CMK (cell line): ENCODE data around the gene DYNC1I1.
"Not testable (repeated sequence)": the region's sequence is repeated elsewhere in the genome, so short reads cannot be mapped to it uniquely, and the experiment has no call there.

ENCODE experiments used
- DNase-seq: peaks from one replicate; pipeline ENCODE4 v3.0.0-alpha.2; 2010; ENCODE audit warnings: low read depth

The DYNC1I1 gene

DNA sequence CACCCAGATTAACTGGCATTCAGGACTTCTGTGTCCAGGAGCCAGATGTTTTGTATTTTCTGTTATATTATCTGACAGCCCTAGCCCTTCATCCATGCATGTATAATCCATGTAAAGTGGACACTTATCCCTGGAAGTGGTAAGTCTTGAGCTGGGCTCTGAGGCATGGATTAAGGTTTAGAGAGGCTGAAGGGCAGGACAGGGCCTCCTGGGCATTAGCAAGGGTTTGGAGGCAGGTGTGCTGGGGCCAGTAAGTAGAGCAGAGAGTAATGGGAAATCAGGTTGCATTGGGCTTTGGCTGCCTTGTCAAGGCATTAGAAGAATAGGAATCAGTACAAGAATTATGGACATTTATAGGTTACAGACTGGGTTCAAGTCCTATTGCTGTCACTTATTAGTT, 138.0 kb downstream of the DYNC1I1 start:
- no peak for DNase-seq

DNA sequence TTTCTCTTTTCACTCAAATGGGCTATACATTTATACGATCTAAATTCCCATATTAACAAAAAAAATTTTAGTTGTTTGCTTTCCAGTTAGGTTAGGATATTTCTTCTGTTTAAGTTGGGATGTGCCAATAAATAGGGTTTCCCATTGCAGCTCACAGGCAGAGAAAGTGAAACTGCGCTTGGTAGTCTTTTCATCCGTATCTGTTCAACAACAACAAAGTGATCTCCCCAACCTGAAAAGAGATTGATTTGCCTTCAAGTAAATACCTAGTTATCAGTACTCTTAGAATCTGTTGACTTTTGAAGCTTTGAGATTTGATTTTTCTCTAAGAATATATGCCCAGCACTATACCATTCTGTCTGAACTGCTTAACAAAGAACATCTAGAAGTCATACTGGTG, 143.4 kb downstream of the DYNC1I1 start:
- no peak for DNase-seq

DNA sequence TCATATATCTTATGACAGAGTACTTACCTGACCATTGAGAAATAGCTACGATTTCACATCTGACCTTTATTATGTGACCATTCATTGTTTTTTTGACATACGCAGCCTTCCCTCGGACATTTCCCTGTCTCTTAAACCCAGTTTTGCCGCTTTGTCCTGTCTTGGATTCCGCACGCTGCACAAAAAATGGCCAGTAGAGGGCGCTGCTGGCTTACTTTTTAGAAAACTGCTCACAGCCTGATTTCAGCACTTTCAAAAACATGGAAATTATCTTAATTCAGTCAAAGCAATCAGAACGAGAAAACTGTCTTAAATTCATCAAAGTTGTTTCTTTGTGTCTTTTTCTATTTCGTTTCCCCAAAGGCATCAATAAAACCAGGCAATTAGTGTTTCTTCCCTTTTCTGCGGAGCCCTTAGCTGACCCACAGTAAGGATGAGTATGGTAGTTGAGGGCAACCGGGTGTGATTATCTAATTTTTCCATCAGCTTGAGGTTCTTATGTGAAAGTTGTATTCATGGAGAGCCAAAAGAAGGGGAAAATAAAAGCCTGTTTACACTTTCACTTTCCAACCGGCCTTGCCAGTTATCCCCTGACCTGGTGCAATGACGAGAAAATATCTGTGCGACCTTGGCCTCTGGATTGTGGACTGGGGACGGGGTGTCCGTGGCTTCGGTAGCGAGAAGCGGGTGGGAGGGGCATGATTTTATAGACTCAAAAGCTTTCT, 144.4 kb downstream of the DYNC1I1 start:
- peak; percentile 8 for DNase-seq

DNA sequence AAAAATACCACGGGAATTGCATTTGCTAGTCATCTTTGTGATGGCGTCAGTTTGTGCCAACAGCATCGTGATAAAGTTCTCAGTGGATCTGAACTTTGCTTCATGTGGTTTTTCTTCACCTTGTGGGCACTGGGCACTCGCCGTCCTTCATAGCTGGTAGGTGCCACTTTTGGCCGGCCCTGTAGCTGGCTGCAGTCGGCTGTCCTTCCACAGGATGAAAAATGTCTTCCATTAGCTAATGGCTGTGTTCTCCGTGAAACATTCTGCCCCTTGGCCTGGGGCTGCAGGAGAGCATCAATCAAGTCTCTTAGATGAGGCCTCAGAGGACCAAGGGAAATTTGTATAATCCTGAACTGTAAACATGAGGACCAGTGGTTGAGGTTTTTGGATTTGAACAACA, 145.3 kb downstream of the DYNC1I1 start:
- DNase-seq = no peak

DNA sequence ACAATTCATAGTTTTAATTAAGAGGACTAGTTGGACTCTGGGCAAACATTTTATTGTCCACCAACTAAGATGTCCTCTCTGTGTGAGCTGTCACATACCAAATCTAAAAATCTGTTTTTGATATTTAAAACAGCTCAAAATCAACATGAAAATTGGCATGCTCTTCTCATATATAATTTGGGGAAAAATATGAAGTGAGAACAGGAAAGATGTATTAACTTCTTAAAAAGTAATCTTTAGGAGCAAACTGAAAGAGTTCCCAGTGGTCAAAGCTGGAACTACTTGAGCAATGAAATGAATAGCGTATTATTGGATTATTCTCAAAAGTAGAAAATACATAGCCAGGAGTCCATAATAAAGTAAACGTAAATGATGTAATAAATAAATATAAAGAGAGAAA, 147.2 kb downstream of the DYNC1I1 start:
- no peak for DNase-seq

DNA sequence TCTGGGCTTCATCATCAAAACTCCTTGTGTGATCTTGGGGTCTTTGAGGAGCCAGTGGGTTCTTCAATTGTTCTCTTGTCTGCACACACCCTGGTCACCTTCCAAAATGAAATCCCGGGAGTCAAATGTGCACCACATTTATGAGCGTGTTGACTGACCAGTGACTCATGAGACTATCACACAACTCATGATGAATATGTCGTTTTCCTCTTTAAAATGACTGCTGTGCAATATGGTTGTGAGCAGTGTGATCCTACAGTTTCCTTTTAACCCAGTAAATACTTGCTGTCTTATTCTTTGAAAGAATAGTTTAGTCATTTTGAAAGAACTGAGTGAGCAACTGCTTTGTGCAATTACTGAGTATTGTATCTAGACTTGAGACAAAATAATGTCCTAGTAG, 149.2 kb downstream of the DYNC1I1 start:
- no peak for DNase-seq

DNA sequence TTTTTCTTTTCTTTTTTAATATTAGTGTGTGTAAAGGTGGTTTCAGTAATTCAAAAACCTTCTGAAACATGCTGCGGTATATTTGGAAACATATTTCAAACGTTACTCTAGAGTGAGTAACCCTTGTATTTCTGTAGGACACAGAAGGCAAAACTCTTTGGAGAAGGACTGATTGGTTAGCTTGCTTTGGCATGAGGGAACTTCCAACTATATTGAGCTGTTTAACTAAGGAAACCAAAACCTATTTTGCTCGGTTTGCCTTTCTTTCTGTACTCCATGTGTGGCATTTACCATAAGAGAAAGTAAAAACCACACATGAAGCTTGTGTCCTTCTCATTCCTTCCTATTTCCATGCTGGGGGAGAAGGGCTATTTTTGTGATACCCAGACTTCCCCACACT, 149.8 kb downstream of the DYNC1I1 start:
- no peak for DNase-seq

DNA sequence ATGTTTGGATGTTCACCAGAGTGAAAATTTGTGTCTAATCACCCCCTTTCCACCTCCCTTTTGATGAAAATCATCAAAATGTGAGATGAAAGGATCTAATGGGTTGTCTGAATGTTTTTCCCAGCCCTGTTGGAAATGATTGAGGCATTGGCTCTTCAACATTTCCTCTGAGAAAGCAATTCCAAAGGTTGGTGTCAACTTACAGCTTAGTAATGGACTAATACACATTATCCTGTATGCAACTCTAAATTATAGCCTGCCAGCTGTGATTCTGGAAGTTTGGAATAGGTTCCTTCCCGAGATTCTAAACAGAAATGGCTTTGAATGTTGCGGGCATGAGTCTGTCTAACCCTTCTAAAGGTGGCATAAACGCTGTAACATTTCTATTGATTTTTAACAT, 152.9 kb downstream of the DYNC1I1 start:
- no peak for DNase-seq

DNA sequence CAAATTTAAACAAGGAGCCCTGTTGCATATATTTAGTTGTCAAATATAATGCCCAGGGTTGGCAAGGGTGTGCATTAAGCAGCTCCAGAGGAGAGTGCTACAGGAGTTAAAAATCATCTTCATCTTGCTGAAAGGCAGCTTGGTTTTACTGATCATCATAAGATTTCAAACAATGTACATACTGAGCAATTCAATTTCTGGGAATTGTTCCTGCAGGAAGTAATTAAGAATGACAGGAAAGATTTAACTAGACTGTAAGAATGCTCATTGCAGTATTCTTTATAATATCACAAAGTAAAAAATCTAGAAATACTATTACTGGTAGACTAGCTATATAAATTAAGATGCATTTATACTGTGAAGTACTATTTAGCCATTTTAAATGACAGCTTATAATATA, 153.6 kb downstream of the DYNC1I1 start:
- no peak for DNase-seq

DNA sequence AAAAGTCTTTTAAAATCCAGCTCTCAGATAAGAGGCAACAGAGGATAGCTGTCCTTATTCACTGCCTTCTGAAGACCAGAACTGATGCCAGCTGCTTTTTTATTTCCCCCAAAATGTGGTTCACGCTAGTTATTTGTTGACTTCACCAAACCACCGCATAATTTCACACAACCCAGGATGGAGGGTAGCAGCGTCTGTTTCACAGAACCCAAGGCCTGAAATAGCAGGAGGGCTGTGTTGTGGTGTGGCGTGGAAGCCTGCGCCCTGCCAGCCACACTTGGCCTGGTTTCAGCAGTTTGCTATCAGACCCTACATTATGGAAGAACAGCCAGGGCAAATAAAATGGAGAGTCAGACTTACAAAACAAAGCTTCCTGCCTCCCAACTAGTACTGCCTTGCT, 155.4 kb downstream of the DYNC1I1 start:
- DNase-seq = no peak

DNA sequence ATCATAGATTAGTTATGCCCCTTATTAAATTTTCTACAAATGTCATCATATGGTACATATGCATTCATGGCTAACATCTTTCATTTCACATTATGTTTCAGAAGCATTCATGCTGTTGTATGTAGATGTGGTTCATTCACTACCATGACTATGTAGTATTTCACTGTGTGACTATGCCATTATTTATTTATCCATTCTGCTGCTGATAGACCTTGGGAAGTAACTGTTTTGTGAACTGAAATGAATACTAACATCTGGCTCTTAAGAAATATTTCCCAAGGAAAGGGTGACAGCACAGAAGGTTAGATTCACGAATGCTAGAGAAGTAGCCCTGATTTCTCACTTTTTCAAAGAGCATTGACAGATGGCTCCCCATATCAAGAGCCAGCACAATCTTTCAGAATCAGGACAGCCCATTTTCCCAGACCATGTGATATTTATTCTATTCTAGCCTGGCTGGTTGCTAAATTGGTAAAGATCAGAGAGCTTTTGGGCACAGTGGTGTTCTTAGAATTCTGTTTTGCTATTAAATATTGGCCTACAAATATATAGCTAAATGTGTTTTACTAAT, 157.4 kb downstream of the DYNC1I1 start:
- DNase-seq = no peak

DNA sequence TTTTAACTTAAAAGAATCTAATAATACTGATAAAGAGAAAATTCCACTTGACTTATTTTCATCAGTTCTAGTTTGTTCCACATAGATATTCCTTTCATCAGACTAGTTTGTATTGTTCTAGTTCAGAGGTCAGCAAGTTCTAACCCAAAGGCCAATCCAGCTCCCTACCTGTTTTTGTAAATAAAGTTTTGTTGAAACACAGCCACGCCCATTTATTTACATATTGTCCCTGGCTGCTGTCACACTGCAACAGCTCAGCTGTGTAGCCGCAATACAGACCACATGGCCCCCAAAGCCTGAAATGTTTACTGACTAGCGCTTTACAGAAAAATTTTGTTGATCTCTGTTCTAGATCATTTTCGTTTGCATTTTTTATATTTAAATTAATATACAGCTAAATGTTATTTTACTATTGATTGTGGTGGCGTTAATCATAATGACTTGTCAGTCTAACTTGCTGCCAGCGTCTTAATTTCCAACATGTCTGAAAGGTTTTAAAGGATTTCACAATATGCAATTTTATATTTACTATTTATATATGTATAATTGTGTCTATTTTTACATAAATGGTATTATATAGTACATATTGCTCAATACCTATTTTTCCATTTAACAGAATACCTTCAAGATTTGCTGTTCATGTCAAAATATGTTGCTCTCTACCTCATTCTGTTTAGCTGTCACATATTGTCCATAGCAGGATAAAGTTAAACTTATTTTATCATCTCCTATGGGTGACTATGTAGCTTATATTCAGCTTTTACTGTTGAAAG, 159.3 kb downstream of the DYNC1I1 start:
- DNase-seq = no peak

DNA sequence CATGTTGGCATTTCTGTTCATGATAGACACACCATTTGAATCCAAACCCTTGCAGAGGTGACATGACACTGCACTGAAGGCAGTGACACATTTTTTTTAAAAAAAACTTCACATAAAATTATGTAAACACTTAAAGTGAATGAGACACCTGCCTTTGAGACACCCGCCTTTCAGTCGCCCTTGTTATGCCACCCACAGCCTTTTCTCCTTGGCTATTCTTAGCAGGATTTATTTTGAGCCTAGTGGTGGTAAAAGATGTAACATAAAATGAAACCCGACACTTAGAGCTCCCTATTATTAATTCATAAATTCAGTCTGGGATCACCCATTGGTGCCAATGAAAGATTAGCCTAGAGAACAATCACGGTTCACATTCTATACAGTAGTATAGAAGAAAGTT, 161.3 kb downstream of the DYNC1I1 start:
- no peak for DNase-seq

DNA sequence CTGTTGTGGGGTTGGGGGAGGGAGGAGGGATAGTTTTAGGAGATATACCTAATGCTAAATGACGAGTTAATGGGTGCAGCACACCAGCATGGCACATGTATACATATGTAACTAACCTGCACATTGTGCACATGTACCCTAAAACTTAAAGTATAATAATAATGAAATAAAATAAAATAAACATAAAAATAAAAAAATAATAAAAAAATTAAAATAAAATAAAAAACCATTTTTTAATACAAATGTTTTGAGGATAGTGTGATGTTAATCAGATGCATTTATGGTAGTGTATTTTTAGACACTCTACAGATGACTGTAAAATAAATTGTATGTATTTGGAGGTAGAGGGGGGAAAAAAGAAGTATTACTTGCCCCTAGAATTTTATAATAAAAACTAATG, 172.5 kb downstream of the DYNC1I1 start:
- not testable (repeated sequence) for DNase-seq

DNA sequence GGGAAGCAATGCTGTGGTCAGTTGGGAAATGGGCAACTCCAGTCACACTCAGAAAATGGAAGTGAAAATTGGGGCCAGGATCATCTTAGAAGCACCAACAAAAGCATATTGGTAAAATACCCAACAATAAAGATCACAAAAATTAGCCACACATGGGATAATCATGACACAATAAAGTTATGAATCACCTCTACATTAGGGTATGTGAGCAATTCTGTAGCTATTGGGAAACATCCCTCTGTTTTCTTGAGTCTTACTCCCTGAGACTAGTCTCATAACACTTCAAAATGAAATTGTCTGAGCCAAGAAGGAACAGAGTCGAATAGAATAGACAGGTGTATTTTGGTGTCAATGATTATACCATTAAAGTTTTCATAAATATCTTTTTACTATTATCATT, 178.3 kb downstream of the DYNC1I1 start:
- DNase-seq = no peak

DNA sequence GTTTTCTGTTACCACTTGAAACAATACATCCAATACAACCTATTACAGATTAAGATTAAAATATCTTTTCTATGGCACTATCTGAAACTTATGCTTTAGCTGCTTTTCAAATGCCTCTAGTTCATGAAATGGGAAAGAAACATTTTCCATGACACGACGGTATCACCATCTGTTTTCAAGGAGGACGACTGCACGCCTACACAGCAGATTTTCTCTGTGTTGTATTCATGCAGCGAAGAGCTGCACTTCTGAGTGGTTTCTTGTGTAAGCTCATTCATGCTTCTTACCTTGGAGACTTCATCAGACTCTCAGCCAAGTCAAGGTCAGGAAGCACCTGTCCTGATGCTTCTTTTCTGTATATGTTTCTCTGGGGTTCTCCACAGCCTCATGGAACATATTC, 179.2 kb downstream of the DYNC1I1 start:
- DNase-seq = no peak

DNA sequence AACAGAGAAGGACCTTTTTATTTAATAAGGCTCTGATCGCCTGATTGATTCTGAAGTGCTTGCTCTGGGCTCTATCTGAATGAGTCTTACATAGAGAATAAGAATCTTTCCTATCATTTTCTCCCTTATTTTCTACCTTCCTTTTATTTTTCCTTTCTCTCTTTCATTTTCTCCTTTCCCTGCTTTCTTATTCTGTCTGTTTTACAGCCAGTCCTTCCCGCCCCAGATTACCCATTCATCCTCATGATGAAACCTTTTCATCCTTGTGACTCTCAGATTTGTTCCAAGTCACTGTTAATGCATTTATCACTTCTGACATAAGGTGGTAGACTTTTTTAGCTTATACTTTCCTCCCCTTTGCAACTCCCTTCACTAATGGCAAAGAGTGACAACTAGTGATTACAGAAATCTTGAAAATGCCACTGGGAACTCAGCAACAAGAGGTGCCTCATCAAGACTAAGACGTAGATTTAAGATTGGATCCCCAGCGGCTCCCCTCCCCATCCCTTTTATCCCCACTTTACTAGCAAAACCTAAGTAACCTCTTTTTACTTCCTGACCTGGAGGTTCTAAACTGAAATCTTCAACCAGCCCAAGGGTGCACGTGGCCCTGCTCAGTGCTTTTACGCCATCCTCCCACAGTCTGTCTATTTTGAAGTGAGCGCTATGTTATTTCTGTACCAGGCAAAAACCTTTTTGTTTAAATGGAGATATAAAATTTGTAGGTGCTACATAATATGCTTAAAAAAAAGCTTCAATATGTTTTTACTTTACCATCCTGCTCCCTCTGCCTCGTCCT, 179.8 kb downstream of the DYNC1I1 start:
- no peak for DNase-seq

DNA sequence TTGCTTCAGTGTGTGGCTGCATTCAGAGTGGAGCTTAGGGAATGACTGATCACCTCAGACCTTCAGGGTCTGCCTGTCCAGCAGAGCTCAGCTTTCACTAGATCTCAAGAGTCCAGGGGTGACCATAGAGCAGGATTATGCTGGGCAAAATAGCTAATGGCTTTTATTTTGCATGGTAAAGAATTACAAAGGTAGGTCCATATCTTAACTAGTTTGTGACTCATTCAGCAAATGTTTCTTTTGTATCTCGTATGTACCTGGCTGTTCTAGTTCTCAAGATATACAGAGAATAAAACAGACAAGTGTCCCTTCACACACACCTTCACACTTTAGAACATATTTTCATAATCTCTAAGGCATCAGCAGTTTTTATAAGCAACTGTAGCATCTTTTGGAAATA, 180.5 kb downstream of the DYNC1I1 start:
- DNase-seq = no peak

DNA sequence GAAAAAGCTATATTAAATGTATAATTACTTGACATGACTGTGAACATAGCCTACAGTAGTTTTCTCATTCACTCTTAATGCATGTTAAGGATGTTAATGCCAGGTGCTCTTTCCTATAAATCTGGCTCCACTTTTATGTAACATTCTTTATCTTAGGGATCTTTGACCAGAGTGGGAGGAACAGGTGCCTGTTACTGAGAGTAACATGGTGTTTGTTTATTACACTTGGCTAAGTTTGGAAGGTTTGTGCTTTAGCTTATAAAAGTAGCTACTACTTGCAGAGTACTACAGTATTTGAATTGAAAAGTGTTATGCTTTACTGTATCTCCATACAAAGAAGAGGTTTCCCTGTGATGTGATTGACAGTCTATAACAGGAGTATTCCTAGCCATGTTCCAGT, 183.4 kb downstream of the DYNC1I1 start:
- DNase-seq = no peak

DNA sequence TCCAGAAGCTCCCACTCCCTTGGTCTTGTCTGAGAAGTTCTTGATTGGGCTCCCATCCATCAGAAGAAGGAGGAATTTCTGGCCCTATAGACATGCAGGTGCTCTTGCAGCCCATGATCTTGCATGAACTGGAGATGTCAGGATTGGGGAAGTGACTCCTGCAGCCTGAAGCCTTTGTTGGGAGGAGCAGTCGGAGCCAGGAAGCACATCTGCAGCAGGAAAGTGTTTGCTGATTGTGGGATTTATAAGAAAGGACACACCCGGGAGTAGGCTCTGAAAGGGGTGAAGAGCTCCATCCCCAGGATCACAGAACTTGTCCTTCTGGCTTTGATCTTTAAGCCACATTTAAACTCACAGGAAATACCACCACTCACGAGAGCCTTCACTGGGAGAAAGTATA, 185.2 kb downstream of the DYNC1I1 start:
- DNase-seq = no peak

DNA sequence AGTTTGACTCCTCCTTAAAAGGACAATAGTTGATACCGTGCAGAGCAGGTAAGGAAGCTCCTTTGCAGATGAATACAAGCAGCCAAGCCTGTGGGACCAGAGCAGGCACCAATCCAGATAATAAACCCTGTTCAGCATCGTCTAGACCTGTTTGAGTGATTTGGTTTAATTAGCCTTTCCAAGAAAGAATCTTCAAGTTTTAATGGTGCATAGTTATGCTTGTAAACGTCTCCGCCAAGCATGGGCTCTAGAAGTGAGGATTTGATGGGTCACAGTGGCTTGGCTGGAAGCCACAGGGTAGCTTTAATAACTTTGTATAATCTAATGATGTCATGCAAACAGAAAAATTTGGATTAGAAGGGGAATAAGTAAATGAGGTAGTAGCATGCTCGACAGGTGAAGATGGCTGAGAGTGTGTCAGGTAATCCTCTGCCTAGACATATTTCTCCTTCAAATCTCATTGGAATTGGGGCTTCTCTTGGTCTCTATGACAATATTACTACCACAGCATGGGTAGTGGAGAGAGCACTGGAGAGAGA, 188.4 kb downstream of the DYNC1I1 start:
- no peak for DNase-seq

DNA sequence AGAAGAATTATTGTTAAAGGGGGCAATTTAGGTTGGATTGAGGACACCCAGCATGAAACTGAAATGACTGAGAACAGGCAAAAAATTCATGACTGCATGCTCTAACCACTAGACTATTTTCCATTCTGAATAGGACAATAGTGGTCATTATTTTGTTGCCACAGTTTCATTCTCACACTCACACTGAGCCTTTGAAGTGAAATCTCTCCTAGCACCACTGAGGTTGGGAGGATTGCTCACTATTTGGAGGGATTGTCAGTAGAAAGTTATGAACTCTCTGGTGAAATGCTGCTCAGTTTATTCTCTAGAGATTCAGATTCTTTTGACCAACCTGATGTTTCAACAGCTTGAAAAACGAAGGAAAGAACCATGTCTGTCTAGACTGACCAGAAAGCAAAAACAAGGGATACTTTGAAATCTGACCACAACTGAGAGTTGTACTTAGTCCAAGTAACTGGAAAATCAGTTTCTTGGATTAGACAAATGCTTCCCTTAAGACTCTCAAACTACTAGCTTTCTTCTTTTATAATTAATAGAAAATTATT, 191.2 kb downstream of the DYNC1I1 start:
- DNase-seq = no peak
